GM12801 (cell line): ENCODE measurements around the gene PID1.

Source experiments
- TF ChIP-seq, protein P1 (sequence below): IDR thresholded peaks from one replicate; pipeline ENCODE4 v1.5.1; 2011; ENCODE audit warnings: control low read depth; ENCODE audit not compliant: insufficient read length; ENCODE audit errors: extremely low read depth

The PID1 gene

DNA sequence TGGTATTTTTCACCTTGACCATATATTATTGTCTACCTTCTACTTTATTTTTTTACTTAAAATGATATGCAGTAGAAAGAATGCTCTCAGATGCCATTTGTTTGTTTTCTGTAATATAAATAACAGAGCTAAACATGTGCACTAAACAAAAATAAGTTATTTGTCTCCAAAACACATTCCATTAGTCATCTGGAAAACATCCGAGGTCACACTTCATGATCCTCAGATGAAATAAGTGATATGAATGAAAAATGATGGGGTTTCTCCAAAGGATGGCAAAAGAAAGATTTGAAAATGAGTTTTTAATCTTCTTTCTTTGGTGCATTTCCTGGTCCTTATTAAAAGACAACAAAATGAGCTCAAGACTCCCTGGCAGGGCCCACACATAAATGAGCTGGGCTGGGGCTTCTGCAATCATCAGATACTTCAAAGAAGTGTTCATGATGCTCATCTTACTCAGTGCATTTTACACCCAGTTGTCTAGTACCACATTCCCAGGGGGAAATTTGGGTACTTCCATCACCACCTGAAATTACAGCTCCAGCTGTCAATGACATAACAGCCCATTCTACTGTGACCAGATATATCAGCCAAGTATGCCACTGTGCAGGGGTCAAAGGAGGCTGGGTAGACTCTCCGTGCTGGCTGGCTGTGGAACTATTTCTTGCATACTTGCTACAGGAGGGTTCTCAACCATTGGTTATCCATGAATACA is 283.5 kb downstream of the PID1 start:
- TF ChIP-seq, protein P1, sequence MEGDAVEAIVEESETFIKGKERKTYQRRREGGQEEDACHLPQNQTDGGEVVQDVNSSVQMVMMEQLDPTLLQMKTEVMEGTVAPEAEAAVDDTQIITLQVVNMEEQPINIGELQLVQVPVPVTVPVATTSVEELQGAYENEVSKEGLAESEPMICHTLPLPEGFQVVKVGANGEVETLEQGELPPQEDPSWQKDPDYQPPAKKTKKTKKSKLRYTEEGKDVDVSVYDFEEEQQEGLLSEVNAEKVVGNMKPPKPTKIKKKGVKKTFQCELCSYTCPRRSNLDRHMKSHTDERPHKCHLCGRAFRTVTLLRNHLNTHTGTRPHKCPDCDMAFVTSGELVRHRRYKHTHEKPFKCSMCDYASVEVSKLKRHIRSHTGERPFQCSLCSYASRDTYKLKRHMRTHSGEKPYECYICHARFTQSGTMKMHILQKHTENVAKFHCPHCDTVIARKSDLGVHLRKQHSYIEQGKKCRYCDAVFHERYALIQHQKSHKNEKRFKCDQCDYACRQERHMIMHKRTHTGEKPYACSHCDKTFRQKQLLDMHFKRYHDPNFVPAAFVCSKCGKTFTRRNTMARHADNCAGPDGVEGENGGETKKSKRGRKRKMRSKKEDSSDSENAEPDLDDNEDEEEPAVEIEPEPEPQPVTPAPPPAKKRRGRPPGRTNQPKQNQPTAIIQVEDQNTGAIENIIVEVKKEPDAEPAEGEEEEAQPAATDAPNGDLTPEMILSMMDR = no peak

DNA sequence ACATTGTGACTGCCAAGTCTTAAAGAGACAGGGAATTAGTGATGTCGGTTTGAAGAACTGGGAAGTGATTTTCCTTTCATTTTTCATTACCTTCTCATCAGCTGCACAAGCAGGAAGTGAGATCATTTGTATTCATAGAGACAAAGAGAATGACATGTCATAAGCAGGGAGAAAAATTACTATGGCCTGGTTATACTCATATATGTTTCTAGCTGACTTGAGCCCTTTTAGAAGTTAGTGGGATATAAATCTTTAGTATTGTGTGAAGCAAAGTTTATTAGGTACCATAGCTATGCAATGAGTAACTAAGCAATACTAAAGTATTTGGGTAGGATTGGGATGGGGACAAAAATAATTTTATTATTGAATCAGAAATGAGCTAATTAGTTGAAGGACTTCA is 284.1 kb downstream of the PID1 start:
- TF ChIP-seq, protein P1 = no peak

DNA sequence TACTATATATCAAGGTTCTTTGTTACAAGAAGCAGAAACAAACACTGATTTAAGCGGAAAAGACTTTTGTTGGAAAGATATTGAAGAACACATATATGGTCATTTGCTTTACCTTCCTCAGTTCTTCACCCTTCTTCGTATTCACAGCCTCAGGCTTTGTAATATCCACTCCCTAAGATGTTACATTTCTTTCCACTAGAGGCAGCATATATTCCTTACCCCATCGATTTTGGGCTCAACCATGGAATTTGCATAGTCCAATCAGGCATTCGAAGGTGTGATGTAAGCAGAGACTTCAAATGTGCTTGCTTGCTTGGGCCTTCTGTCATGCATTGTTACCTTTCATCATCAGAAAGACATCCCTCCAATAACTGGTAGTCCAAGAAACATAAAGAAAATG is 287.4 kb downstream of the PID1 start:
- TF ChIP-seq, protein P1 = no peak

DNA sequence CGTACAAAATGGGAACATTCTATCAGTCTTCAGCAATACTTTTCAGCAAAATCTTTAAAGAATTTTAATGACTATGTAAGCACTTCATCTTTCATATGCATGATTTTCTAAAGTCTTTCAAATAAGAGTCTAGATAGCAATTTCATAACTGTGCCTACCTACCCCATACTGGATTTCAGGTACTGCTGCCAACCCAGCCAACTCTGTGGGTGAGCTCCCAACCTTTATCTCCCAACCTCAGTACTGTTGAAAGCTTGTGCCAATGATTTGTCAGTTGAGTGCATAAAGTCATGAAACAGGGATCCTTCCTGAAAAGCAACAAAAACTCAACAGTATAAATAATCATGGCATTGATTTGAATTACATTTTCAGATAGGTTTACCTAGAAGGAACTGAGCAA is 296.9 kb downstream of the PID1 start:
- TF ChIP-seq, protein P1 = no peak
